ENCODE measurements around the gene RIMS1. TPM values are rescaled to one million over a fixed set of nuclear protein-coding genes. Genes with fewer than 3 reads are reported as not detected.

RIMS1 gene
- total RNA-seq, 1 donor from 2014 or later = 5.2 TPM

DNA sequence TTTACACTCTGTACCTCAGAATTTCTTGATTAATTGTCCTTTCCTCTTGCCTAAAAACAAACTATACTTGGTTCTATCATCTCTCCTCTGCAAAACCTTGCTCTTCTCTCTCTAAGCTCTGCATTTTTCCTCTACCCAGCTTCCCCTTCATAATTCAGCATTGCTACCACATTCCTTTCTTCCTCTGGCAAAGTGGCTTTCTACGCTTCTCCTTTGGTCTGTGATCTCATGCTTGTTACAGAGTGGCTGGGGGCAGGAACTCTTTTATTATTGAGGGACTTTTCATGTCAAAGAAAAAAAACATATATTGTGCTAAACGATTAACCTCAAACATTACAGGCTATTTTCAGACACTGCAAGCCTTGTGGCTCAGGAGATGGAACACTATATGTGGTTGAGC, 402.2 kb downstream of the RIMS1 start:
- Histone ChIP-seq H3K4me1 (no peaks in the 10 kb centered on the region), H3K9me3 (no peaks in the 10 kb centered on the region), H3K4me3 (no peak overlapping the region), H3K27ac (no peak overlapping the region), H3K36me3 (no peaks in the 10 kb centered on the region), H3K27me3 (no peaks in the 10 kb centered on the region)
- TF ChIP-seq POLR2A (IDR thresholded peaks at IDR 0.05) (no peak), POLR2AphosphoS5 (IDR thresholded peaks at IDR 0.05; ENCODE audit: insufficient read depth in 1 of 2, low read depth in 1 of 2) (no peak)
- TF ChIP-seq, protein P1, sequence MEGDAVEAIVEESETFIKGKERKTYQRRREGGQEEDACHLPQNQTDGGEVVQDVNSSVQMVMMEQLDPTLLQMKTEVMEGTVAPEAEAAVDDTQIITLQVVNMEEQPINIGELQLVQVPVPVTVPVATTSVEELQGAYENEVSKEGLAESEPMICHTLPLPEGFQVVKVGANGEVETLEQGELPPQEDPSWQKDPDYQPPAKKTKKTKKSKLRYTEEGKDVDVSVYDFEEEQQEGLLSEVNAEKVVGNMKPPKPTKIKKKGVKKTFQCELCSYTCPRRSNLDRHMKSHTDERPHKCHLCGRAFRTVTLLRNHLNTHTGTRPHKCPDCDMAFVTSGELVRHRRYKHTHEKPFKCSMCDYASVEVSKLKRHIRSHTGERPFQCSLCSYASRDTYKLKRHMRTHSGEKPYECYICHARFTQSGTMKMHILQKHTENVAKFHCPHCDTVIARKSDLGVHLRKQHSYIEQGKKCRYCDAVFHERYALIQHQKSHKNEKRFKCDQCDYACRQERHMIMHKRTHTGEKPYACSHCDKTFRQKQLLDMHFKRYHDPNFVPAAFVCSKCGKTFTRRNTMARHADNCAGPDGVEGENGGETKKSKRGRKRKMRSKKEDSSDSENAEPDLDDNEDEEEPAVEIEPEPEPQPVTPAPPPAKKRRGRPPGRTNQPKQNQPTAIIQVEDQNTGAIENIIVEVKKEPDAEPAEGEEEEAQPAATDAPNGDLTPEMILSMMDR (IDR thresholded peaks at IDR 0.05) = no peak
- DNase-seq (ENCODE audit: extremely low spot score in 2 of 2) = no peak
- intact Hi-C loops (cut with DNase I) = no loop called here

DNA sequence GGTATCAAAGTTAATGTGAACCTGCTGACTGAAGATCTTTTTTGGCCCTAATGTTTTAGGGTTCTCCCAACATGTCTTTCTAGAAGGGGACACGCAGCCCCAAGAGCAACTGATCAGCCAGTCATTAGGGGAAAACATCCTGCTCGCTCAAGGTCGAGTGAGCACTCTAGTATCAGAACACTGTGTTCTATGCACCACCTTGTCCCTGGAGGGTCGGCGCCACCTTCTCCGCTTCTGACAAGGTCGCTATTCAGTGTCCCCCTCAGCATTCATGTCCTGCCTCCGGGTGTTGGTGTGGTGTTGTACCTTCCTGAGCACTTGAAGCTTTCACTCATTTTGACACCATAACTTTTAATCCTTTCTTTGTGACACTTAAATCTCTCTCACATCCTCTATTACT, 404.3 kb downstream of the RIMS1 start:
- no peaks in the 10 kb centered on the region for H3K27me3 ChIP-seq
- H3K36me3 ChIP-seq = no peaks in the 10 kb centered on the region
- no peak overlapping the region for H3K27ac ChIP-seq
- intact Hi-C loops (cut with DNase I) = no loop called here
- no peak for DNase-seq (ENCODE audit: extremely low spot score in 2 of 2)
- TF ChIP-seq POLR2AphosphoS5 (IDR thresholded peaks at IDR 0.05; ENCODE audit: insufficient read depth in 1 of 2, low read depth in 1 of 2) (no peak), POLR2A (IDR thresholded peaks at IDR 0.05) (no peak)
- TF ChIP-seq, protein P1 (IDR thresholded peaks at IDR 0.05) = no peak
- no peak overlapping the region for H3K4me3 ChIP-seq
- H3K4me1 ChIP-seq = no peaks in the 10 kb centered on the region
- H3K9me3 ChIP-seq = no peaks in the 10 kb centered on the region

DNA sequence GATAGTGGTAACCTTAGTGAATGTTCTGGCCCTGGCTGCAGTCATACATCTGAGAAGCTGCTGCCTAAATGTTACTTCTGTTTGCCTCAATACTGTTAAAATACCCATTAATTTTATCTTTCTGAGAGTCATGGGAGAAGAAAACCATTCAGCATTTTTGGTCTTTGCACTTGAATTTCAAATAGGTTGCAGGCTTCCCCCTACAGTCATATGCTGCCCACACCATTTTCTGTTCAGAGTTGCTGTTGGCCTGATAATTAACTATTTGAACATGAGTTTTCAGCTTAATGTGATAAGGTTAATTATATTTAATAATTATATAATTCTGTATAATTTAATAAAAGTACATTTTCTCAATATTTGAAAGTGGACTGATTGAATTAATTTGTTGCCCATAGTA, 410.0 kb downstream of the RIMS1 start:
- intact Hi-C loops (cut with DNase I) = no loop called here
- H3K36me3 ChIP-seq = no peaks in the 10 kb centered on the region
- no peak for TF ChIP-seq POLR2AphosphoS5 (IDR thresholded peaks at IDR 0.05; ENCODE audit: insufficient read depth in 1 of 2, low read depth in 1 of 2)
- TF ChIP-seq, protein P1 (IDR thresholded peaks at IDR 0.05) = no peak
- TF ChIP-seq POLR2A (IDR thresholded peaks at IDR 0.05) = no peak
- H3K9me3 ChIP-seq = no peaks in the 10 kb centered on the region
- no peak overlapping the region for H3K27ac ChIP-seq
- no peaks in the 10 kb centered on the region for H3K27me3 ChIP-seq
- no peak overlapping the region for H3K4me3 ChIP-seq
- no peak for DNase-seq (ENCODE audit: extremely low spot score in 2 of 2)
- H3K4me1 ChIP-seq = no peaks in the 10 kb centered on the region

DNA sequence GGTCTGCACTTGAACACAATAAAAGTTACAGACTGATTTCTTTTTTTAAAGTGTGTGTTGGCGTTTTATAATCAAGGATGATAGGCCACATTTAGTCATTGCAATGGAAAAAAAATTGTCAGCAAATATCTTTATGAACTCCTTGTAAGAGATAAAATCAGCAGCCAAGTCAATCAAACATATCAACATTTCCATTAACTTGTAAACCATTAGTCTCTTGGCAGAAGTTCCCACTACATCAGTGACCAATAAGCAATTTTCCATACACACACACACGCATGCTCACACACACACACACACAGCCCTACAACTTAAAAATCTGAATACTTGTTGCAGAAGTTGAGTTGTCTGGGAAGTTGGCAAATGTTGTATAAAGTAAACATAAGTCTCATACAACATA, 419.6 kb downstream of the RIMS1 start:
- H3K27me3 ChIP-seq = no peaks in the 10 kb centered on the region
- H3K27ac ChIP-seq = no peak overlapping the region
- no peak for TF ChIP-seq POLR2A (IDR thresholded peaks at IDR 0.05)
- TF ChIP-seq, protein P1 (IDR thresholded peaks at IDR 0.05) = no peak
- DNase-seq (ENCODE audit: extremely low spot score in 2 of 2) = no peak
- no peak overlapping the region for H3K4me3 ChIP-seq
- H3K9me3 ChIP-seq = no peaks in the 10 kb centered on the region
- intact Hi-C loops (cut with DNase I) = no loop called here
- H3K4me1 ChIP-seq = no peaks in the 10 kb centered on the region
- no peaks in the 10 kb centered on the region for H3K36me3 ChIP-seq

DNA sequence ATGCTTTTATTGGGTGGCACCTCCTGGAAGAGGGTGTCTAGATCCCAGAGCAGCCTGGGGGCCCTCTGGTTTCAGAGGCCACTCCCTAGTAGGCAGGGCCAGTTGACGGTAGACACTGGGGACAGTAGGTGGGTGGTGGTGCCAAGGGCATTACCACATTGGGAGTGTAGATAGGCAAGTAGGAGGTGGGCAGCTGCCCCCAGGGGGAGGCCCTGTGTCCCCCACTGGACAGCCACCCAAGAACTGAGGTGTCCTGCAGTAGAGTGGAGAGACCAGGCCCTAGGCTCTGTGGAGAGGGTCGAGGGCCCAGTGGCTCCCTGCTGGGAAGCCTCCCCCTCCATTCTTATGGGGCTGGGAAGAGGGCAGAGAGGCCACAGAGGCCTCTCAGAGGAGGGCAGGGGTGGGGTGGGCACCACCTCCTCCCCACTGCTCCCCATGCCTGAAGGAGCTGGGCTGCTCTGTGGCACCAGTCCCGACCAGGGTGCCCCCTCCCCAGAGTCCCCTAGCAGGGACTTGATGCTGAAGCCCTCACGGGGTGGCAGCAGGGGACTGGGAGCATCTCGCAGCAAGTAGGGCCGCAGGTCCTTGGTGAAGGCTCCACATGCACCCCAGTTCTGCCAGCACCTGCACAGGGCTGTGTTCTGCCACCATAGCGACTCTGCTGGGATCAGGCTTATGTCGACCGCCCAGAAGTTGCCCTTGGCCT, 430.5 kb downstream of the RIMS1 start:
- TF ChIP-seq POLR2A (IDR thresholded peaks at IDR 0.05) (no peak), POLR2AphosphoS5 (IDR thresholded peaks at IDR 0.05; ENCODE audit: insufficient read depth in 1 of 2, low read depth in 1 of 2) (no peak)
- TF ChIP-seq, protein P1 (IDR thresholded peaks at IDR 0.05) = no peak
- Histone ChIP-seq H3K27ac (no peak overlapping the region), H3K27me3 (no peaks in the 10 kb centered on the region), H3K9me3 (no peaks in the 10 kb centered on the region), H3K4me3 (no peak overlapping the region), H3K36me3 (no peaks in the 10 kb centered on the region), H3K4me1 (no peaks in the 10 kb centered on the region)
- intact Hi-C loops (cut with DNase I) = no loop called here
- no peak for DNase-seq (ENCODE audit: extremely low spot score in 2 of 2)
